Measurements from ENCODE around the gene PROM1. TPM values are rescaled to one million over a fixed set of nuclear protein-coding genes. Genes with fewer than 3 reads are reported as not detected.

The PROM1 gene
- total and polyA plus RNA-seq, 4 experiments from 2014 or later: not detected

- Histone ChIP-seq H3K9me3 (ENCODE audit: control insufficient read depth in 1 of 2, low read length in 2 of 2) (no peaks in the 10 kb centered on the region), H3K36me3 (ENCODE audit: insufficient read depth, low read length) (no peaks in the 10 kb centered on the region), H3K4me3 (ENCODE audit: low read length in 2 of 2) (no peak overlapping the region), H3K27me3 (ENCODE audit: insufficient read depth, low read length) (no peaks in the 10 kb centered on the region), H3K27ac (ENCODE audit: low read depth, low read length) (no peak overlapping the region), H3K4me1 (ENCODE audit: insufficient read depth, low read length) (no peaks in the 10 kb centered on the region)
- ChIA-PET CTCF (ENCODE audit: partially characterized antibody) (interaction anchor here (2.3 kb wide), 1 partner anchor 201 kb away, joined by 7 read pairs; no protein-coding TSS in a partner anchor), POLR2A (ENCODE audit: partially characterized antibody) (no interaction called here)
- Mint-ChIP-seq H3K4me3 (no peak overlapping the region), H3K9me3 (no peaks in the 10 kb centered on the region), H3K27me3 (peaks cover 15 to 29% of the 10 kb centered on the region in 2 donors), H3K27ac (no peak overlapping the region), H3K36me3 (no peaks in the 10 kb centered on the region), H3K4me1 (peaks cover 0 to 1% (median 0%) of the 10 kb centered on the region in 4 donors)
- no peak for DNase-seq
- intact Hi-C loops (cut with micrococcal nuclease): no loop called here
Observed at GRCh38 chr4:16006771-16007446, 76.9 kb downstream of the PROM1 start.

GRCh38 chr4:16005676-16006075, 78.1 kb downstream of the PROM1 start:
- Histone ChIP-seq H3K27ac (ENCODE audit: low read depth, low read length) (no peak overlapping the region), H3K9me3 (ENCODE audit: control insufficient read depth in 1 of 2, low read length in 2 of 2) (no peaks in the 10 kb centered on the region), H3K27me3 (ENCODE audit: insufficient read depth, low read length) (no peaks in the 10 kb centered on the region), H3K36me3 (ENCODE audit: insufficient read depth, low read length) (no peaks in the 10 kb centered on the region), H3K4me3 (ENCODE audit: low read length in 2 of 2) (no peak overlapping the region), H3K4me1 (ENCODE audit: insufficient read depth, low read length) (no peaks in the 10 kb centered on the region)
- Mint-ChIP-seq H3K36me3 (no peaks in the 10 kb centered on the region), H3K4me3 (no peak overlapping the region), H3K4me1 (peaks cover 0 to 1% (median 0%) of the 10 kb centered on the region in 4 donors), H3K9me3 (no peaks in the 10 kb centered on the region), H3K27me3 (peaks cover 10 to 25% of the 10 kb centered on the region in 2 donors), H3K27ac (no peak overlapping the region)
- no peak for DNase-seq
- POLR2A ChIA-PET (ENCODE audit: partially characterized antibody): no interaction called here
- intact Hi-C loops (cut with micrococcal nuclease): no loop called here
- CTCF ChIA-PET (ENCODE audit: partially characterized antibody): interaction anchor here (0.9 to 2.3 kb wide), 3 partner anchors 10 to 273 kb away, joined by 3 to 7 read pairs (median 3); no protein-coding TSS in a partner anchor

- intact Hi-C loops (cut with micrococcal nuclease): loop anchor here (1.0 to 5.0 kb wide), 3 partner anchors 119 to 769 kb away; no protein-coding TSS in a partner anchor
- Mint-ChIP-seq H3K36me3 (no peaks in the 10 kb centered on the region), H3K4me1 (peaks cover 0 to 1% (median 0%) of the 10 kb centered on the region in 4 donors), H3K27me3 (peaks cover 5 to 17% of the 10 kb centered on the region in 2 donors), H3K27ac (no peak overlapping the region), H3K4me3 (no peak overlapping the region), H3K9me3 (no peaks in the 10 kb centered on the region)
- Histone ChIP-seq H3K4me1 (ENCODE audit: insufficient read depth, low read length) (no peaks in the 10 kb centered on the region), H3K27ac (ENCODE audit: low read depth, low read length) (no peak overlapping the region), H3K4me3 (ENCODE audit: low read length in 2 of 2) (no peak overlapping the region), H3K9me3 (ENCODE audit: control insufficient read depth in 1 of 2, low read length in 2 of 2) (no peaks in the 10 kb centered on the region), H3K36me3 (ENCODE audit: insufficient read depth, low read length) (no peaks in the 10 kb centered on the region), H3K27me3 (ENCODE audit: insufficient read depth, low read length) (no peaks in the 10 kb centered on the region)
- ChIA-PET CTCF (ENCODE audit: partially characterized antibody) (interaction anchor here (1.0 to 1.9 kb wide), 7 partner anchors 9 to 272 kb away, joined by 3 to 7 read pairs (median 5); no protein-coding TSS in a partner anchor), POLR2A (ENCODE audit: partially characterized antibody) (no interaction called here)
- peak; percentile 31 to 43 (median 36) for DNase-seq
Observed at GRCh38 chr4:16001484-16001858, 82.4 kb downstream of the PROM1 start.

GRCh38 chr4:16000708-16001483, 82.9 kb downstream of the PROM1 start:
- H3K27me3 Mint-ChIP-seq: peaks cover 3 to 11% of the 10 kb centered on the region in 2 donors
- H3K4me3 ChIP-seq (ENCODE audit: low read length in 2 of 2): no peak overlapping the region
- ChIA-PET CTCF (ENCODE audit: partially characterized antibody) (interaction anchor here (1.0 to 1.9 kb wide), 8 partner anchors 8 to 273 kb away, joined by 3 to 7 read pairs (median 5); no protein-coding TSS in a partner anchor), POLR2A (ENCODE audit: partially characterized antibody) (no interaction called here)
- H3K36me3 Mint-ChIP-seq: no peaks in the 10 kb centered on the region
- no peaks in the 10 kb centered on the region for H3K9me3 Mint-ChIP-seq
- no peaks in the 10 kb centered on the region for H3K27me3 ChIP-seq (ENCODE audit: insufficient read depth, low read length)
- H3K36me3 ChIP-seq (ENCODE audit: insufficient read depth, low read length): no peaks in the 10 kb centered on the region
- no peak overlapping the region for H3K27ac ChIP-seq (ENCODE audit: low read depth, low read length)
- no peaks in the 10 kb centered on the region for H3K4me1 ChIP-seq (ENCODE audit: insufficient read depth, low read length)
- H3K4me1 Mint-ChIP-seq: peaks cover 0 to 1% (median 0%) of the 10 kb centered on the region in 4 donors
- no peak overlapping the region for H3K4me3 Mint-ChIP-seq
- H3K27ac Mint-ChIP-seq: no peak overlapping the region
- H3K9me3 ChIP-seq (ENCODE audit: control insufficient read depth in 1 of 2, low read length in 2 of 2): no peaks in the 10 kb centered on the region
- DNase-seq: no peak
- intact Hi-C loops (cut with micrococcal nuclease): loop anchor here (1.0 to 5.0 kb wide), 3 partner anchors 119 to 769 kb away; no protein-coding TSS in a partner anchor

GRCh38 chr4:15996773-15997172, 87.0 kb downstream of the PROM1 start:
- H3K9me3 Mint-ChIP-seq: no peaks in the 10 kb centered on the region
- no peak overlapping the region for H3K4me3 ChIP-seq (ENCODE audit: low read length in 2 of 2)
- intact Hi-C loops (cut with micrococcal nuclease): no loop called here
- no peaks in the 10 kb centered on the region for H3K4me1 Mint-ChIP-seq
- CTCF ChIA-PET (ENCODE audit: partially characterized antibody): interaction anchor here (0.9 to 1.3 kb wide), 3 partner anchors 8 to 191 kb away, joined by 3 to 4 read pairs (median 3); no protein-coding TSS in a partner anchor
- no peaks in the 10 kb centered on the region for H3K4me1 ChIP-seq (ENCODE audit: insufficient read depth, low read length)
- POLR2A ChIA-PET (ENCODE audit: partially characterized antibody): no interaction called here
- H3K27ac ChIP-seq (ENCODE audit: low read depth, low read length): no peak overlapping the region
- no peaks in the 10 kb centered on the region for H3K36me3 ChIP-seq (ENCODE audit: insufficient read depth, low read length)
- no peaks in the 10 kb centered on the region for H3K9me3 ChIP-seq (ENCODE audit: control insufficient read depth in 1 of 2, low read length in 2 of 2)
- no peak overlapping the region for H3K4me3 Mint-ChIP-seq
- H3K27me3 ChIP-seq (ENCODE audit: insufficient read depth, low read length): no peaks in the 10 kb centered on the region
- H3K27ac Mint-ChIP-seq: peak overlapping the region in 1 of 7 donors; percentile 49
- H3K27me3 Mint-ChIP-seq: peaks cover 11 to 14% of the 10 kb centered on the region in 2 donors
- DNase-seq: no peak
- no peaks in the 10 kb centered on the region for H3K36me3 Mint-ChIP-seq

- no peaks in the 10 kb centered on the region for H3K36me3 ChIP-seq (ENCODE audit: insufficient read depth, low read length)
- no peaks in the 10 kb centered on the region for H3K4me1 ChIP-seq (ENCODE audit: insufficient read depth, low read length)
- H3K9me3 ChIP-seq (ENCODE audit: control insufficient read depth in 1 of 2, low read length in 2 of 2): no peaks in the 10 kb centered on the region
- CTCF ChIA-PET (ENCODE audit: partially characterized antibody): interaction anchor here (0.9 to 1.2 kb wide), 2 partner anchors 9 to 190 kb away, joined by 3 to 4 read pairs; no protein-coding TSS in a partner anchor
- Mint-ChIP-seq H3K36me3 (no peaks in the 10 kb centered on the region), H3K27me3 (peaks cover 15 to 18% of the 10 kb centered on the region in 2 donors), H3K4me1 (no peaks in the 10 kb centered on the region), H3K9me3 (no peaks in the 10 kb centered on the region), H3K4me3 (no peak overlapping the region), H3K27ac (no peak overlapping the region)
- DNase-seq: no peak
- intact Hi-C loops (cut with micrococcal nuclease): no loop called here
- H3K27ac ChIP-seq (ENCODE audit: low read depth, low read length): no peak overlapping the region
- no peaks in the 10 kb centered on the region for H3K27me3 ChIP-seq (ENCODE audit: insufficient read depth, low read length)
- H3K4me3 ChIP-seq (ENCODE audit: low read length in 2 of 2): no peak overlapping the region
- POLR2A ChIA-PET (ENCODE audit: partially characterized antibody): no interaction called here
Observed at GRCh38 chr4:15995826-15996225, 88.0 kb downstream of the PROM1 start.

- POLR2A ChIA-PET (ENCODE audit: partially characterized antibody): no interaction called here
- Histone ChIP-seq H3K4me1 (ENCODE audit: insufficient read depth, low read length) (no peaks in the 10 kb centered on the region), H3K9me3 (ENCODE audit: control insufficient read depth in 1 of 2, low read length in 2 of 2) (no peaks in the 10 kb centered on the region), H3K27ac (ENCODE audit: low read depth, low read length) (no peak overlapping the region), H3K36me3 (ENCODE audit: insufficient read depth, low read length) (no peaks in the 10 kb centered on the region), H3K27me3 (ENCODE audit: insufficient read depth, low read length) (no peaks in the 10 kb centered on the region), H3K4me3 (ENCODE audit: low read length in 2 of 2) (no peak overlapping the region)
- CTCF ChIA-PET (ENCODE audit: partially characterized antibody): interaction anchor here (1.8 kb wide), 1 partner anchor 10 kb away, joined by 6 read pairs; no protein-coding TSS in a partner anchor
- Mint-ChIP-seq H3K4me3 (no peak overlapping the region), H3K27ac (no peak overlapping the region), H3K36me3 (no peaks in the 10 kb centered on the region), H3K9me3 (no peaks in the 10 kb centered on the region), H3K4me1 (no peaks in the 10 kb centered on the region), H3K27me3 (peaks cover 21 to 24% of the 10 kb centered on the region in 2 donors)
- no peak for DNase-seq
- intact Hi-C loops (cut with micrococcal nuclease): no loop called here
Observed at GRCh38 chr4:15992167-15992485, 91.7 kb downstream of the PROM1 start.

Measured in CD4-positive, alpha-beta memory T cell (primary cell).